ENCODE measurements around the gene DKKL1.
"Not testable (repeated sequence)": the region's sequence is repeated elsewhere in the genome, so short reads cannot be mapped to it uniquely, and the experiment has no call there.

The DKKL1 gene

GRCh38 chr19:49363268-49364082 lies at the start of gene DKKL1:
Gene DKKL1 (plus strand): TSS chr19:49363877. CDS start chr19:49363999, 122 bp downstream.
- DNase-seq (peak; percentile 88), ATAC-seq (peak; percentile 84)
- Mint-ChIP-seq H3K27ac (no peak within 1 kb of the TSS), H3K4me3 (no peak within 1 kb of the TSS), H3K4me1 (peaks cover 11% of the 10 kb centered on the region), H3K27me3 (peaks cover 22% of the 10 kb centered on the region), H3K36me3 (ENCODE audit: low read depth) (no peaks in the 10 kb centered on the region), H3K9me3 (no peaks in the 10 kb centered on the region)

GRCh38 chr19:49315111-49315510 lies 48.6 kb upstream of the DKKL1 start:
- H3K4me3 Mint-ChIP-seq = no peak overlapping the region
- ATAC-seq = no peak
- H3K4me1 Mint-ChIP-seq = peaks cover 4% of the 10 kb centered on the region
- no peak for DNase-seq
- H3K27ac Mint-ChIP-seq = no peak overlapping the region
- H3K27me3 Mint-ChIP-seq = no peaks in the 10 kb centered on the region
- peaks cover 10% of the 10 kb centered on the region for H3K9me3 Mint-ChIP-seq
- peaks cover 20% of the 10 kb centered on the region for H3K36me3 Mint-ChIP-seq (ENCODE audit: low read depth)

GRCh38 chr19:49316284-49316683 lies 47.4 kb upstream of the DKKL1 start:
- H3K4me1 Mint-ChIP-seq = peaks cover 4% of the 10 kb centered on the region
- peaks cover 14% of the 10 kb centered on the region for H3K36me3 Mint-ChIP-seq (ENCODE audit: low read depth)
- H3K9me3 Mint-ChIP-seq = peaks cover 10% of the 10 kb centered on the region
- no peaks in the 10 kb centered on the region for H3K27me3 Mint-ChIP-seq
- H3K4me3 Mint-ChIP-seq = no peak overlapping the region
- no peak overlapping the region for H3K27ac Mint-ChIP-seq
- no peak for DNase-seq
- ATAC-seq = no peak

GRCh38 chr19:49318296-49318695 lies 45.4 kb upstream of the DKKL1 start:
- no peak overlapping the region for H3K4me3 Mint-ChIP-seq
- no peak for ATAC-seq

GRCh38 chr19:49324801-49325576 lies 38.7 kb upstream of the DKKL1 start, which contains the start of gene SLC6A16:
Gene SLC6A16 (minus strand): TSS chr19:49325191. CDS start chr19:49311347, 13,844 bp downstream.
- peaks cover 10% of the 10 kb centered on the region for H3K36me3 Mint-ChIP-seq (ENCODE audit: low read depth)
- peak within 1 kb of the TSS; percentile 1 for H3K4me3 Mint-ChIP-seq
- H3K4me1 Mint-ChIP-seq = peaks cover 37% of the 10 kb centered on the region
- no peak for DNase-seq
- no peaks in the 10 kb centered on the region for H3K27me3 Mint-ChIP-seq
- no peak for ATAC-seq
- H3K9me3 Mint-ChIP-seq = no peaks in the 10 kb centered on the region
- H3K27ac Mint-ChIP-seq = peak within 1 kb of the TSS; percentile 74

More at GRCh38 chr19:49318296-49318695, 45.4 kb upstream of the DKKL1 start:
- Mint-ChIP-seq H3K4me1 (peaks cover 4% of the 10 kb centered on the region), H3K9me3 (peaks cover 10% of the 10 kb centered on the region), H3K27ac (no peak overlapping the region), H3K36me3 (ENCODE audit: low read depth) (peaks cover 18% of the 10 kb centered on the region), H3K27me3 (no peaks in the 10 kb centered on the region)
- no peak for DNase-seq

- H3K9me3 Mint-ChIP-seq, ATAC-seq, H3K4me3 Mint-ChIP-seq, H3K27me3 Mint-ChIP-seq, DNase-seq, H3K27ac Mint-ChIP-seq: not testable (repeated sequence)
- H3K4me1 Mint-ChIP-seq = peaks cover 43% of the 10 kb centered on the region
- peaks cover 14% of the 10 kb centered on the region for H3K36me3 Mint-ChIP-seq (ENCODE audit: low read depth)
Measured at GRCh38 chr19:49325756-49326155, 37.9 kb upstream of the DKKL1 start.

- no peak for ATAC-seq
- Mint-ChIP-seq H3K4me3 (peak overlapping the region; percentile 1), H3K27me3 (no peaks in the 10 kb centered on the region), H3K36me3 (ENCODE audit: low read depth) (peaks cover 17% of the 10 kb centered on the region), H3K27ac (peak overlapping the region; percentile 74), H3K4me1 (peaks cover 47% of the 10 kb centered on the region), H3K9me3 (no peaks in the 10 kb centered on the region)
- no peak for DNase-seq
Measured at GRCh38 chr19:49326165-49326704, 37.4 kb upstream of the DKKL1 start.

- peaks cover 65% of the 10 kb centered on the region for H3K4me1 Mint-ChIP-seq
- peaks cover 12% of the 10 kb centered on the region for H3K36me3 Mint-ChIP-seq (ENCODE audit: low read depth)
- ATAC-seq (peak; percentile 29), DNase-seq (peak; percentile 56)
- H3K4me3 Mint-ChIP-seq = no peak overlapping the region
- H3K27me3 Mint-ChIP-seq = no peaks in the 10 kb centered on the region
- H3K27ac Mint-ChIP-seq = peak overlapping the region; percentile 80
- no peaks in the 10 kb centered on the region for H3K9me3 Mint-ChIP-seq
Measured at GRCh38 chr19:49327878-49328544, 35.7 kb upstream of the DKKL1 start.

- no peaks in the 10 kb centered on the region for H3K9me3 Mint-ChIP-seq
- no peak for ATAC-seq
- H3K4me3 Mint-ChIP-seq = no peak overlapping the region
- H3K36me3 Mint-ChIP-seq (ENCODE audit: low read depth) = peaks cover 12% of the 10 kb centered on the region
- no peaks in the 10 kb centered on the region for H3K27me3 Mint-ChIP-seq
- peaks cover 72% of the 10 kb centered on the region for H3K4me1 Mint-ChIP-seq
- peak overlapping the region; percentile 80 for H3K27ac Mint-ChIP-seq
- no peak for DNase-seq
Measured at GRCh38 chr19:49328741-49329140, 34.9 kb upstream of the DKKL1 start.

- ATAC-seq, H3K9me3 Mint-ChIP-seq, DNase-seq, H3K27me3 Mint-ChIP-seq: not testable (repeated sequence)
- Mint-ChIP-seq H3K4me1 (peaks cover 80% of the 10 kb centered on the region), H3K36me3 (ENCODE audit: low read depth) (peaks cover 12% of the 10 kb centered on the region), H3K27ac (peak overlapping the region; percentile 72), H3K4me3 (peak overlapping the region; percentile 8)
Measured at GRCh38 chr19:49331187-49331586, 32.5 kb upstream of the DKKL1 start.

GRCh38 chr19:49331616-49332055 lies 32.0 kb upstream of the DKKL1 start:
- H3K9me3 Mint-ChIP-seq = no peaks in the 10 kb centered on the region
- peak overlapping the region; percentile 72 for H3K27ac Mint-ChIP-seq
- DNase-seq (peak; percentile 51), ATAC-seq (peak; percentile 76)
- H3K36me3 Mint-ChIP-seq (ENCODE audit: low read depth) = peaks cover 15% of the 10 kb centered on the region
- peaks cover 81% of the 10 kb centered on the region for H3K4me1 Mint-ChIP-seq
- peak overlapping the region; percentile 8 for H3K4me3 Mint-ChIP-seq
- no peaks in the 10 kb centered on the region for H3K27me3 Mint-ChIP-seq

- Mint-ChIP-seq H3K36me3 (ENCODE audit: low read depth) (peaks cover 18% of the 10 kb centered on the region), H3K27ac (peak overlapping the region; percentile 91), H3K4me1 (peaks cover 84% of the 10 kb centered on the region), H3K4me3 (peak overlapping the region; percentile 91)
- not testable (repeated sequence) for DNase-seq, H3K27me3 Mint-ChIP-seq, ATAC-seq, H3K9me3 Mint-ChIP-seq
Measured at GRCh38 chr19:49332691-49333417, 30.8 kb upstream of the DKKL1 start.

GRCh38 chr19:49333418-49333805 lies 30.3 kb upstream of the DKKL1 start:
- Mint-ChIP-seq H3K36me3 (ENCODE audit: low read depth) (peaks cover 23% of the 10 kb centered on the region), H3K9me3 (no peaks in the 10 kb centered on the region)
- no peak for ATAC-seq

More at GRCh38 chr19:49333418-49333805, 30.3 kb upstream of the DKKL1 start:
- DNase-seq = no peak
- Mint-ChIP-seq H3K4me3 (peak overlapping the region; percentile 91), H3K4me1 (peaks cover 83% of the 10 kb centered on the region), H3K27ac (peak overlapping the region; percentile 91), H3K27me3 (no peaks in the 10 kb centered on the region)
